H1 (cell line): ENCODE results near the gene EFEMP1. TPM values are rescaled to one million over a fixed set of nuclear protein-coding genes. Genes with fewer than 3 reads are reported as not detected.
A peak's percentile ranks its signal among the peaks of the same experiment; 100 is the strongest.

Experiments used
- CTCF ChIA-PET: fragments of 300-600 bp; sonication (Branson Sonifier 250); formaldehyde crosslinking; loops from one replicate; lab custom pipeline; 2021; ENCODE audit not compliant: partially characterized antibody; lab: Charles Lee
- POLR2A ChIA-PET: fragments of 300-600 bp; sonication (Branson Sonifier 250); formaldehyde crosslinking; loops from one replicate; lab custom pipeline; 2021; ENCODE audit warnings: inconsistent platforms; ENCODE audit not compliant: partially characterized antibody; lab: Charles Lee
- DNase-seq, 2 experiments: peaks; one replicate each; pipeline versions ENCODE4 v3.0.0 to v3.0.0-alpha.2; 2010 to 2022; ENCODE audit warnings: low spot score in 2 of 2, low read depth in 1 of 2, mixed read lengths in 1 of 2
- FAIRE-seq: peaks from 2 replicates; lab custom pipeline; 2011; peaks lifted over from hg19 to GRCh38; lab: Jason Lieb, UNC
- H2AFZ ChIP-seq: 2 replicates; pipeline ENCODE4 v1.8.1; 2012; ENCODE audit warnings: low read length, inconsistent platforms
- H2AK5ac ChIP-seq: 2 replicates; pipeline ENCODE4 v1.6.1; 2013; ENCODE audit warnings: low read depth, low read length
- H2BK120ac ChIP-seq: replicated peaks from 2 replicates; pipeline ENCODE3; 2013; ENCODE audit warnings: low read depth, low read length, inconsistent platforms
- H2BK12ac ChIP-seq: 2 replicates; pipeline ENCODE4 v1.6.1; 2013; ENCODE audit warnings: low read depth, low read length
- H2BK15ac ChIP-seq: 2 replicates; pipeline ENCODE4 v1.6.1; 2013; ENCODE audit warnings: low read length
- H2BK20ac ChIP-seq: 2 replicates; pipeline ENCODE4 v1.6.1; 2013; ENCODE audit warnings: low read length
- H2BK5ac ChIP-seq: 2 replicates; pipeline ENCODE4 v1.6.1; 2013; ENCODE audit warnings: low read depth, low read length
- H3K14ac ChIP-seq: 2 replicates; pipeline ENCODE4 v1.6.1; 2013; ENCODE audit warnings: inconsistent platforms; ENCODE audit not compliant: insufficient read length
- H3K18ac ChIP-seq: 2 replicates; pipeline ENCODE4 v1.6.1; 2013; ENCODE audit warnings: low read length; ENCODE audit errors: extremely low read depth
- H3K23ac ChIP-seq: 2 replicates; pipeline ENCODE4 v1.6.1; 2013; ENCODE audit warnings: inconsistent platforms; ENCODE audit not compliant: insufficient read length
- H3K23me2 ChIP-seq: 2 replicates; pipeline ENCODE4 v1.6.1; 2013; ENCODE audit warnings: low read depth, low read length
- H3K27ac ChIP-seq: 2 replicates; pipeline ENCODE4 v1.6.1; 2011; ENCODE audit warnings: low read depth, low read length, inconsistent platforms
- H3K27me3 ChIP-seq, 4 experiments: replicated peaks in 1 of 4; 1 replicate in 1 of 4; 2 replicates in 3 of 4; pipeline versions ENCODE4 v1.6.1 to v1.8.1; 2011 to 2013; ENCODE audit warnings: low read length in 3 of 4, mild to moderate bottlenecking in 3 of 4, inconsistent platforms in 2 of 4, mixed read lengths in 2 of 4, moderate library complexity in 1 of 4; ENCODE audit not compliant: control insufficient read depth in 3 of 4, insufficient read depth in 3 of 4; ENCODE audit errors: extremely low read depth in 1 of 4
- H3K36me3 ChIP-seq, 4 experiments: 2 replicates each; pipeline versions ENCODE4 v1.6.1 to v1.8.1; 2011 to 2013; ENCODE audit warnings: mild to moderate bottlenecking in 4 of 4, low read length in 3 of 4, moderate library complexity in 2 of 4, control low read depth in 1 of 4, inconsistent platforms in 1 of 4; ENCODE audit not compliant: insufficient read depth in 4 of 4, control insufficient read depth in 2 of 4
- H3K4ac ChIP-seq: replicated peaks from 2 replicates; pipeline ENCODE3; 2013; ENCODE audit warnings: low read length, low read depth, mixed read lengths, inconsistent platforms; ENCODE audit not compliant: insufficient read length
- H3K4me1 ChIP-seq, 4 experiments: replicated peaks in 1 of 4; 1 replicate in 1 of 4; 2 replicates in 3 of 4; pipeline versions ENCODE4 v1.6.1 to v1.8.1; 2011 to 2013; ENCODE audit warnings: low read length in 3 of 4, inconsistent platforms in 2 of 4, mixed read lengths in 1 of 4; ENCODE audit not compliant: insufficient read depth in 4 of 4, control insufficient read depth in 3 of 4
- H3K4me2 ChIP-seq, 2 experiments: 2 replicates each; pipeline versions ENCODE4 v1.6.1 to v1.8.1; 2011 to 2013; ENCODE audit warnings: low read depth in 2 of 2, low read length in 2 of 2, control low read depth in 1 of 2, inconsistent platforms in 1 of 2, mild to moderate bottlenecking in 1 of 2; ENCODE audit not compliant: insufficient read depth in 1 of 2
- H3K4me3 ChIP-seq, 4 experiments: fragments of 200-600, 300-600 bp in 1 of 4; sonication (generic), shearing (Covaris generic), sonication (Bioruptor Twin) in 1 of 4; 2 replicates each; pipeline versions ENCODE4 v1.5.1 to v1.8.1; 2011 to 2016; ENCODE audit warnings: low read length in 4 of 4, low read depth in 3 of 4, control low read depth in 2 of 4, inconsistent platforms in 2 of 4, mild to moderate bottlenecking in 2 of 4, mixed read lengths in 1 of 4, moderate library complexity in 1 of 4; ENCODE audit not compliant: insufficient read depth in 2 of 4; ENCODE audit errors: extremely low read depth in 1 of 4
- H3K56ac ChIP-seq: replicated peaks from 2 replicates; pipeline ENCODE3; 2013; ENCODE audit warnings: low read depth, mild to moderate bottlenecking, mixed read lengths, low read length, inconsistent platforms; ENCODE audit not compliant: insufficient read length
- H3K79me1 ChIP-seq: 2 replicates; pipeline ENCODE4 v1.6.1; 2013; ENCODE audit warnings: low read depth, low read length, control low read depth
- H3K79me2 ChIP-seq, 2 experiments: 2 replicates each; pipeline versions ENCODE4 v1.6.1 to v1.8.1; 2012 to 2013; ENCODE audit warnings: low read length in 2 of 2, mild to moderate bottlenecking in 2 of 2, inconsistent platforms in 1 of 2; ENCODE audit not compliant: insufficient read depth in 2 of 2, control insufficient read depth in 1 of 2
- H3K9ac ChIP-seq, 4 experiments: replicated peaks in 1 of 4; 1 replicate in 1 of 4; 2 replicates in 3 of 4; pipeline versions ENCODE4 v1.6.1 to v1.8.1; 2011 to 2013; ENCODE audit warnings: low read depth in 3 of 4, low read length in 3 of 4, control low read depth in 2 of 4, mild to moderate bottlenecking in 2 of 4, moderate library complexity in 2 of 4, inconsistent platforms in 1 of 4; ENCODE audit errors: extremely low read depth in 1 of 4
- H3K9me3 ChIP-seq, 2 experiments: 2 replicates each; pipeline versions ENCODE4 v1.6.1 to v1.8.1; 2012 to 2013; ENCODE audit warnings: mild to moderate bottlenecking in 2 of 2, moderate library complexity in 2 of 2, control low read depth in 1 of 2, inconsistent platforms in 1 of 2, low read depth in 1 of 2, low read length in 1 of 2, mixed read lengths in 1 of 2; ENCODE audit not compliant: insufficient read depth in 2 of 2
- H4K20me1 ChIP-seq, 2 experiments: replicated peaks in 1 of 2; 2 replicates each; pipeline versions ENCODE3 to v1.8.1; 2011 to 2013; ENCODE audit warnings: inconsistent platforms in 2 of 2, low read length in 2 of 2, mild to moderate bottlenecking in 1 of 2; ENCODE audit not compliant: insufficient read depth in 2 of 2, control insufficient read depth in 1 of 2
- H4K5ac ChIP-seq: 2 replicates; pipeline ENCODE4 v1.6.1; 2013; ENCODE audit warnings: low read length, low read depth, mixed read lengths, inconsistent platforms; ENCODE audit not compliant: insufficient read length
- H4K8ac ChIP-seq: 2 replicates; pipeline ENCODE4 v1.8.0; 2013; ENCODE audit warnings: mild to moderate bottlenecking, moderate library complexity, low read length, inconsistent platforms; ENCODE audit not compliant: insufficient read depth; ENCODE audit errors: extremely low read depth
- H4K91ac ChIP-seq: replicated peaks from 2 replicates; pipeline ENCODE3; 2013; ENCODE audit warnings: low read length, mixed read lengths, inconsistent platforms; ENCODE audit not compliant: insufficient read length
- ASH2L ChIP-seq: fragments of 200-600, 300-600 bp; sonication (generic); IDR thresholded peaks from one replicate; pipeline ENCODE4 v1.7.1; 2017; ENCODE audit warnings: low read length
- BCL11A ChIP-seq, 2 experiments: IDR thresholded peaks; one replicate each; pipeline ENCODE4 v1.6.1; 2011; ENCODE audit warnings: low read depth in 2 of 2, low read length in 2 of 2, mild to moderate bottlenecking in 2 of 2
- CEBPB ChIP-seq: IDR thresholded peaks from 2 replicates; pipeline ENCODE4 v1.6.1; 2012; ENCODE audit warnings: low read depth, low read length
- CTBP2 ChIP-seq: IDR thresholded peaks from 2 replicates; pipeline ENCODE4 v1.7.0; 2011; ENCODE audit warnings: borderline replicate concordance, mild to moderate bottlenecking, moderate library complexity, mixed read lengths, low read length; ENCODE audit not compliant: insufficient read depth, insufficient read length
- EGR1 ChIP-seq: IDR thresholded peaks from 2 replicates; pipeline ENCODE4 v1.6.1; 2011; ENCODE audit warnings: low read depth, low read length, borderline replicate concordance
- RFX5 ChIP-seq: IDR thresholded peaks from 2 replicates; pipeline ENCODE4 v1.6.1; 2011; ENCODE audit warnings: low read depth, low read length, improper control_type of control experiment, borderline replicate concordance
- SUZ12 ChIP-seq: fragments of 200-600 bp; sonication (generic); IDR thresholded peaks from 2 replicates; pipeline ENCODE4 v1.6.1; 2012; ENCODE audit warnings: mild to moderate bottlenecking, inconsistent platforms, low read length, moderate library complexity, mixed read lengths
- TBP ChIP-seq: IDR thresholded peaks from 2 replicates; pipeline ENCODE4 v1.6.1; 2011; ENCODE audit warnings: low read depth, low read length, improper control_type of control experiment
- YY1 ChIP-seq: IDR thresholded peaks from 2 replicates; pipeline ENCODE4 v1.6.1; 2011; ENCODE audit warnings: low read depth, mild to moderate bottlenecking, low read length
- WGBS, 2 experiments: shearing (Covaris generic) in 1 of 2; methylation state at CpG; one replicate each; pipeline versions ENCODE4 v1.1.6 to v1.1.7; 2013 to 2015; ENCODE audit warnings: low lambda C conversion rate in 2 of 2, mixed read lengths in 2 of 2, inconsistent platforms in 1 of 2, low coverage in 1 of 2, missing lambda C conversion rate in 1 of 2; ENCODE audit not compliant: insufficient replicate concordance in 2 of 2, insufficient coverage in 1 of 2, insufficient read length in 1 of 2; ENCODE audit errors: extremely low coverage in 1 of 2, missing lambda C conversion rate in 1 of 2; 5-methylcytosine and 5-hydroxymethylcytosine counted together
- polyA plus RNA-seq, 7 experiments: library from polyadenylated mRNA; depleted of rRNA in 3 of 7; stranded (reverse) in 5 of 7; unstranded in 2 of 7; fragments of >200 nt in 5 of 7; fragments of 200-250 nt in 2 of 7; gene quantifications; 1 replicate in 5 of 7; 2 replicates in 1 of 7; 4 replicates in 1 of 7; pipeline versions ENCODE4 v1.2.1 to v1.2.3, GENCODE V29; 2011 to 2013; ENCODE audit warnings: missing spikeins in 2 of 7, mixed read lengths in 2 of 7
- total RNA-seq: library from RNA; stranded (reverse); fragmentation: NEBNext Ultra II Directional; extraction: Animal tissue kit (Norgen Biotek cat#: 25700); gene quantifications from 2 replicates; pipeline ENCODE4 v1.2.1, GENCODE V29; 2021
- TF ChIP-seq, protein P1 (sequence below): IDR thresholded peaks from 2 replicates; pipeline ENCODE4 v1.6.1; 2011; ENCODE audit warnings: low read depth, mild to moderate bottlenecking, low read length; ENCODE audit not compliant: insufficient read depth
- TF ChIP-seq, protein P2 (sequence below): IDR thresholded peaks from 2 replicates; pipeline ENCODE4 v1.6.1; 2012; ENCODE audit warnings: inconsistent platforms

EFEMP1 gene
- total and polyA plus RNA-seq, 2 of the 8 experiments (the other 6 are each of a cell fraction or from before 2014, with no cell fraction given), result 15.5 to 19.7 TPM

DNA sequence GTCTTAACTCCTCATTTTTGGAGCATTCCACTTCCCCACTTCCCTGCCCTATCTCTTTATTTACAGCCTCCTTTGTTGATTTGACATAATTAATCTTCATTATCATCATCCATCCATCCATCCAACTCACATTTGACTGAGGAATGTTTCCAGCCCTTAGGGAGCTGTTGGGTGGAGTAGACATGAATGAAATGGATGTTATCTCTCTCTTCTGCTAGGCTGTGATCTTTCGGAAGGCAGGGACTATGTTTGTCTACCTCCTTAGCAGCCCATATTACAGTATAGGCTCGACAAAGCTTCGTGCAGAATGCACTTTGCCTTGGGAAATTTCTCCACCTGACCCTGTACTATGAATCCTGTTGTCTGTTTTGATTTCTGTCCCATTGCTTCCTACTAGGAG lies 7.7 kb upstream of the EFEMP1 start:
- 85% methylated on average over 3 of the region's 3 CpGs; no CpG with 5 or more reads in 1 of the 2 experiments for WGBS, 2 experiments
- H3K18ac ChIP-seq, result no peak overlapping the region
- no peak overlapping the region for H3K4me2 ChIP-seq
- no peaks in the 10 kb centered on the region for H3K23me2 ChIP-seq
- no peak overlapping the region for H3K56ac ChIP-seq
- H3K36me3 ChIP-seq, result no peaks in the 10 kb centered on the region
- no peak overlapping the region for H2BK5ac ChIP-seq
- no peak overlapping the region for H2AK5ac ChIP-seq
- H3K4ac ChIP-seq, result no peak overlapping the region
- H3K4me3 ChIP-seq, result no peak overlapping the region
- H2AFZ ChIP-seq, result peak overlapping the region; percentile 68; the same call in 1 of the 2 replicates
- H3K9ac ChIP-seq, result no peak overlapping the region
- H4K20me1 ChIP-seq, result no peaks in the 10 kb centered on the region
- no peak for FAIRE-seq
- no peaks in the 10 kb centered on the region for H3K79me1 ChIP-seq
- no peaks in the 10 kb centered on the region for H3K9me3 ChIP-seq
- no peak overlapping the region for H2BK15ac ChIP-seq
- H4K5ac ChIP-seq, result no peak overlapping the region
- no peak overlapping the region for H2BK20ac ChIP-seq
- H3K27ac ChIP-seq, result no peak overlapping the region
- H4K8ac ChIP-seq, result no peak overlapping the region
- H4K91ac ChIP-seq, result no peak overlapping the region
- H3K4me1 ChIP-seq, result no peaks in the 10 kb centered on the region
- no peak overlapping the region for H3K23ac ChIP-seq
- H2BK12ac ChIP-seq, result no peak overlapping the region
- H3K79me2 ChIP-seq, result no peaks in the 10 kb centered on the region
- ChIA-PET POLR2A (no interaction called here), CTCF (no interaction called here)
- H3K14ac ChIP-seq, result no peak overlapping the region
- no peak overlapping the region for H2BK120ac ChIP-seq
- H3K27me3 ChIP-seq, result no peaks in the 10 kb centered on the region
- TF ChIP-seq ASH2L (no peak), YY1 (no peak), TBP (no peak), CTBP2 (no peak), RFX5 (no peak), SUZ12 (no peak), CEBPB (no peak), BCL11A (IDR thresholded peaks at IDR 0.05; ENCODE audit: low read depth in 2 of 2, low read length in 2 of 2) (no peak), EGR1 (no peak)
- TF ChIP-seq, protein P1, sequence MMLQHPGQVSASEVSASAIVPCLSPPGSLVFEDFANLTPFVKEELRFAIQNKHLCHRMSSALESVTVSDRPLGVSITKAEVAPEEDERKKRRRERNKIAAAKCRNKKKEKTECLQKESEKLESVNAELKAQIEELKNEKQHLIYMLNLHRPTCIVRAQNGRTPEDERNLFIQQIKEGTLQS, result no peak
- TF ChIP-seq, protein P2, sequence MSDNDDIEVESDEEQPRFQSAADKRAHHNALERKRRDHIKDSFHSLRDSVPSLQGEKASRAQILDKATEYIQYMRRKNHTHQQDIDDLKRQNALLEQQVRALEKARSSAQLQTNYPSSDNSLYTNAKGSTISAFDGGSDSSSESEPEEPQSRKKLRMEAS, result no peak
- TF ChIP-seq, all 59 proteins: peak for 0
- no peak for DNase-seq
